HG03432 (cell line): ENCODE measurements around the gene DNAJC9.

Source experiments
- ATAC-seq: cut with Tn5 transposase; IDR thresholded peaks from one replicate; pipeline ENCODE4 v1.9.1; 2021; ENCODE audit warnings: mild to moderate bottlenecking, moderate library complexity; ENCODE audit not compliant: unreplicated experiment

Gene DNAJC9

GRCh38 chr10:73239908-73240307, 7.1 kb downstream of the DNAJC9 start:
- ATAC-seq: no peak

GRCh38 chr10:73238990-73239566, 8.0 kb downstream of the DNAJC9 start:
- ATAC-seq: no peak

- no peak for ATAC-seq
Observed at GRCh38 chr10:73234695-73235094, 12.4 kb downstream of the DNAJC9 start.

GRCh38 chr10:73233883-73234282, 13.2 kb downstream of the DNAJC9 start:
- no peak for ATAC-seq

- ATAC-seq: no peak
Observed at GRCh38 chr10:73232887-73233286, 14.2 kb downstream of the DNAJC9 start.

GRCh38 chr10:73229567-73229966, 17.5 kb downstream of the DNAJC9 start:
- ATAC-seq: no peak

- ATAC-seq: no peak
Observed at GRCh38 chr10:73228247-73228646, 18.8 kb downstream of the DNAJC9 start.

GRCh38 chr10:73226663-73227062, 20.4 kb downstream of the DNAJC9 start:
- ATAC-seq: no peak

- ATAC-seq: no peak
Observed at GRCh38 chr10:73225518-73225917, 21.5 kb downstream of the DNAJC9 start.

- ATAC-seq: no peak
Observed at GRCh38 chr10:73220989-73221388, 26.1 kb downstream of the DNAJC9 start.

- ATAC-seq: no peak
Observed at GRCh38 chr10:73219384-73219783, 27.7 kb downstream of the DNAJC9 start.

GRCh38 chr10:73218431-73219191, 28.4 kb downstream of the DNAJC9 start:
- no peak for ATAC-seq

- no peak for ATAC-seq
Observed at GRCh38 chr10:73217628-73218027, 29.4 kb downstream of the DNAJC9 start.

GRCh38 chr10:73215749-73216148, 31.3 kb downstream of the DNAJC9 start:
- no peak for ATAC-seq

GRCh38 chr10:73211106-73211811, 35.8 kb downstream of the DNAJC9 start:
- no peak for ATAC-seq

GRCh38 chr10:73210395-73211105, 36.5 kb downstream of the DNAJC9 start:
- no peak for ATAC-seq

GRCh38 chr10:73209705-73210104, 37.4 kb downstream of the DNAJC9 start:
- no peak for ATAC-seq

- no peak for ATAC-seq
Observed at GRCh38 chr10:73207883-73208282, 39.2 kb downstream of the DNAJC9 start.

GRCh38 chr10:73206385-73206784, 40.7 kb downstream of the DNAJC9 start:
- ATAC-seq: no peak

- ATAC-seq: no peak
Observed at GRCh38 chr10:73205890-73206289, 41.2 kb downstream of the DNAJC9 start.

- ATAC-seq: no peak
Observed at GRCh38 chr10:73205081-73205480, 42.0 kb downstream of the DNAJC9 start.
